Stromal cell of bone marrow (primary cell): ENCODE data around the gene ALKBH5.
A peak's percentile ranks its signal among the peaks of the same experiment; 100 is the strongest.

Experiments
- DNase-seq: peaks from one replicate; pipeline ENCODE4 v3.0.0-alpha.2; 2012; ENCODE audit warnings: low read depth

Gene ALKBH5

GRCh38 chr17:18158022-18158600 lies 25.5 kb upstream of the ALKBH5 start:
- DNase-seq: peak; percentile 61

DNA sequence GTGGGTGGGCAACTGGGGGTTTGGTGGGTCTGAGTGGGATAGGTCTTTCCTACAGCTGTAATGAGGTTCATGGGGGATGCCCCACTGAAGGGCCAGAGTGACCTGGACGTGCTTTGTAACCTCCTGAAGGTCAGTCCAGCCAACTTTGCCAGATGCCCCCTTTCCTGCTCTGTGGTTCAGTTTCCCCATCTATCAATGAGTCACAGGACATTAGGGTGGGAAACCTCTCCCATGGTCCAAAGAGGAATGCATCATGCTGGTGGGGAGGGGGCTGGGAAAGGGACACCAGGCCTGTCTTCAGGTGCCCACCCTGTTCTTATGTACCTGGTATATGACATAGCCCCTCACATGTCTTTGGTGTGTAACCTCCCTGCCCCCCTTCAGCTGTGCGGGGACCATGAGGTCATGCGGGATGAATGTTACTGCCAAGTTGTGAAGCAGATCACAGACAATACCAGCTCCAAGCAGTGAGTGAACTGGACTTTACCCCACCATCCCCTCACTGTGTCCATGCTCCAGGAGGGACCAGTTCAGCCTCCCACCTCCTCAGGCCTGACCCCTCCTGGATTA lies 24.0 kb upstream of the ALKBH5 start:
- DNase-seq: no peak

GRCh38 chr17:18160128-18160856 lies 23.3 kb upstream of the ALKBH5 start:
- no peak for DNase-seq

DNA sequence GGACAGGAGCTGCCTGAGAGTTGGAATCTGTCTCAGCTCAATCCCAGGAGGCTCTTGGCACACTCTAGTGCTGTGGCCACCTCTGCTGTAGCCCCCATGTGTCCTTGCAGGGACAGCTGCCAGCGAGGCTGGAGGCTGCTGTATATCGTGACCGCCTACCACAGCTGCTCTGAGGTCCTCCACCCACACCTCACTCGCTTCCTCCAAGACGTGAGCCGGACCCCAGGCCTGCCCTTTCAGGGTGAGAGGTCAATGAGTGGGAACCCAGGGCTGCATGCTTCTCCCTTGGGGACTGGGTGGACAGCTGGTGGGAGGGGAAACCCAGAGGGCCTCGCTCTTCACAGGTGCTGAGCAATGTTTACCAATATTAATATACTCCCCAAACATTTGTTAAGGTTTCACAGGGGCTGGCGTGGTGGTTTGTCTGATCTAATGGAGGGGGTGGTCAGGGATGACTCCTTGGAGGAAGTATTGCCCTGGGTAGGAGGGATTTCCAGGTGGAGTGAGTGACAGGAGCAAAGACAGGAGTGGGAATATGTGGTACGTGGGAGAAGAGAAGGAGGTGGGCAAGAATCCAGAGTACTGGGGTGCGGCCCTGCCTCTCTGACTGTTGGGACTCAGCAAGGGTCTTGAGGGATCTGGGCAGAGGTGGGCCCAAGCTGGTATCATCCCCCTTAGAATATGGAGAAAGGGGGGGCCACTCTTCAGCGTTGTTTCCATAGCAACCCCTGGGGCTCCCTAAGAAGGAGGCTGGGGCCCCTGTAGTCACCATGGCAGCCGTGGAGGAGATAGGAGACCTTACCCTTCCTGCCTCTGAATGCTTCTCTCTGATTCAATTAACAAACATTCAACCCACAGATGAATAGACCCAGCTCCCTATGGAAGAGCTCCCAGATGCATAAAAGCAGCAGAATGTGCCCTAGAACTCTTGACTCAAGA lies 22.2 kb upstream of the ALKBH5 start:
- DNase-seq: no peak

- no peak for DNase-seq
These were observed 20.1 kb upstream of the ALKBH5 start for GRCh38 chr17:18163547-18163946.

DNA sequence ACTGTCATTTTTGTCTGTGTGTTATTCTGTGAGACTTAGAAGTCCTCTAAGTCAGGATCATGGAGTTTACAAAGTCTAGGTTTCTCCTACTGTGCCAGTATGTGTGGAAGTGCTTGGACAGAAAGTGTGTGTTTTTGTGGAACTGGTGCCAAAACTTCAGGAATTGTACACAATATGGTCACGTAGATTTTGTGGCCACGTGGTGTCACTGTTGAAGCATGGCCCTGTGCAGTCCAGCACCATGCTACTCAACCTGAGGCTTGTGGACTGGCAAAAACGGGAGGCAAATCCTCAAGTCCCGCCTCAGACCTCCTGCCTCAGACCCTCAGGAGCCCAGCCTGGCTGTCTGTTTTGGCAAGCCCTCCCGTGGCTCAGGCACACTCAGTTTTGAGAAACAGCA lies 16.7 kb upstream of the ALKBH5 start:
- DNase-seq: no peak

DNA sequence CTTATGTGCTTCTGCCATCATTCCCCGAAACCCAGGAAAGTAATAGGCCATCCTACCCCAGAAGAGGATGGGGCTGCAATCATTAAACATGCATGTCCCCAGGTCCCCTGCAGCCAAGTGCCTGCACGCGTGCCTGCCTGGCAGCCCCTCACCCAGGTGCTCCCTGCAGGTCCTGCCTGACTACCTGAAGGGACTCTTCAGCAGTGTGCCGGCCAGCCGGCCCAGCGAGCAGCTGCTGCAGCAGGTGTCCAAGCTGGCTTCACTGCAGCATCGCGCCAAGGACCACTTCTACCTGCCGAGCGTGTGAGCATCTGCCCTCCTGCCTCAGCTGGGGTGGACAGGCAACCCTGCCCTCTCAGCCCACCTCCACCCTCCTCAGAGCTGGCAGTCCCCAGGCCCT lies 16.2 kb upstream of the ALKBH5 start:
- DNase-seq: no peak

- DNase-seq: no peak
These were observed 10.9 kb upstream of the ALKBH5 start for GRCh38 chr17:18172531-18173278.

DNA sequence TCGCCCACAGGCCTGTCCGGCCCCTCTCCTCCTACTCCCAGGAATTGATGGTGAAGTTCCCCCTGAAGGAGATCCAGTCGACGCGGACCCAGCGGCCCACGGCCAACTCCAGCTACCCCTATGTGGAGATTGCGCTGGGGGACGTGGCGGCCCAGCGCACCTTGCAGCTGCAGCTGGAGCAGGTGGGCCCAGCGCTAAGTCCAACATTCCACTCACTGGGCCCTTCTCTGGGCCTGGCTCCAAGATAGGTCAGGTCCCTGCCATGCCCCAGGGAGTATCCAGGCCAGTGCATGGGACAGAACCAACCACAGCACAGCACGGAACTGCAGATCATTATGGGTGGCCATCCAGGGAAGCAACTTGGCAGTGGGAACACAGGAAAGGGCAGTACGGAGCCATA lies 9.9 kb upstream of the ALKBH5 start:
- no peak for DNase-seq

DNA sequence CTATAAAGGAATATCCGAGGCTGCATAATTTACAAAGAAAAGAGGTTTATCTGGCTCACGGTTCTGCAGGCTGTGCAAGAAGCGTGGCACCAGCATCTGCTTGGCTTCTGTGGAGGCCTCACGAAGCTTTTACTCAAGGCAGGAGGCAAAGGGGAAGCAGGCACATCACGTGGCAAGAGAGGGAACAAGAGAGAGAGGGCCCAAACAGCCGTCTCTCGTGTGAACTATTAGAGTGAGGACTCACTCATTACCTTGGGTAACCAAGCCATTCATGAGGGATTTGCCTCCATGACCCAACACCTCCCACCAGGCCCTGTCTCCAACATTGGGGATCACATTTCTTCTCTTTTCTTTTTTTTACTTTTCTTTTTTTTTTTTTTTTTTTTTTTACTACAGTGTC lies 7.5 kb upstream of the ALKBH5 start:
- no peak for DNase-seq

GRCh38 chr17:18177133-18177532 lies 6.5 kb upstream of the ALKBH5 start:
- no peak for DNase-seq

- no peak for DNase-seq
These were observed 5.9 kb upstream of the ALKBH5 start for GRCh38 chr17:18177722-18178121.

GRCh38 chr17:18179196-18179595 lies 4.4 kb upstream of the ALKBH5 start:
- no peak for DNase-seq

GRCh38 chr17:18179804-18180203 lies 3.8 kb upstream of the ALKBH5 start:
- DNase-seq: no peak

DNA sequence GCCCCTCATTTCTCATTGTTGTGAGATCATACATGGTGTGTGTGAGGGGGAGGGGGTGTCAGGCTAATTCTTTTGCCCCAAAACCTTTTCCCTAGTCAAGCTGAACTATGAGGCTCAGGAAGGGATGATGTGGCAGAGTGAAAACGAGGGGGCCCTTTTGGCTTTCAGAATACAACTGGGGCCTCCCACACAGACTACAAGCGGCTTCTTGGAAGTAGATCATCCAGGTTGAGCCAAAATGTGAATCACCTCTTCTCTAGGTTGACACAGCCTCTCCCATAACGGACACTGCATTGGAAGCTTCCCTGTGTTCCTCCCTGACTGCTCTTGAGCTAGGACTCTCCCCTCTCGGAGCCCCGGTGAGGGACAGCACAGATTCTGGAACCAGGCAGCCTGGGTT lies 2.3 kb upstream of the ALKBH5 start:
- no peak for DNase-seq

DNA sequence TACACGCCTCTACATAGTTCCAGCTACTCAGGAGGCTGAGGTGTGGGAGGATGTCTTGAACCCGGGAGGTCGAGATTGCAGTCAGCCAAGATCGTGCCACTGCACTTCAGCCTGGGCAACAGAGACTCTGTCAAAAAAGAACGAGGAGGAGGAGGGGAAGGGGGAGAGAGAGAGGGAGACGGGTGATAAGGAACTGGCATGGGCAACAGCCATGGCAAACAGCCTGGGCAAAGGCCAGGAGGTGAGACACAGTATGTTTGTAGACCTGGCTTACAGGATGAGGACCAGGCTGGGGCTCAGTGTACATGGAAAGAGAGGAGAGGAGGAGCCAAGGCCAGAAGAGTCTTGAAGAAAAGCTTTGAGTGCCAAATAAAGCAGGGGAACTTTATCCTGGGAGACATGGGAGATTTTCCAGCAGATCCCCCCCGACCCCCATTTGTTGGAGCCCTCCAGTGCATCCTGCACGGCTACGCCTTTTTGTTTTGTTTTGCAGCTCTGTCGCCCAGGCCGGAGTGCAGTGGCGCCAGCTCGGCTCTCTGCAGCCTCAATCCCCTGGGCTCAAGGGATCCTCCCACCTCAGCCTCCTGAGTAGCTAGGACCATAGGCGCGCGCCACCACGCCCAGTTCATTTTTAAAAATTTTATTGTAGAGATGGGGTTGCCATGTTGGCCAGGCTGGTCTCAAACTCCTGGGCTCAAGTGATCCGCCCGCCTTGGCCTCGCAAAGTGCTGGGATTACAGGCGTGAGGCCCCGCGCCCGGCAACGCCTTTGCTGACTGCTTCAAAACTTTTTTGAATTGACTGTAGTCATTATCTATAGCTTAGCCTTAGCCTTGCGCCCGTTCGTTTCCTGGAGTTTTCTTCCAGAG lies 1.3 kb upstream of the ALKBH5 start:
- no peak for DNase-seq

GRCh38 chr17:18182978-18183333 lies 672 bp upstream of the ALKBH5 start:
- DNase-seq: peak; percentile 62

DNA sequence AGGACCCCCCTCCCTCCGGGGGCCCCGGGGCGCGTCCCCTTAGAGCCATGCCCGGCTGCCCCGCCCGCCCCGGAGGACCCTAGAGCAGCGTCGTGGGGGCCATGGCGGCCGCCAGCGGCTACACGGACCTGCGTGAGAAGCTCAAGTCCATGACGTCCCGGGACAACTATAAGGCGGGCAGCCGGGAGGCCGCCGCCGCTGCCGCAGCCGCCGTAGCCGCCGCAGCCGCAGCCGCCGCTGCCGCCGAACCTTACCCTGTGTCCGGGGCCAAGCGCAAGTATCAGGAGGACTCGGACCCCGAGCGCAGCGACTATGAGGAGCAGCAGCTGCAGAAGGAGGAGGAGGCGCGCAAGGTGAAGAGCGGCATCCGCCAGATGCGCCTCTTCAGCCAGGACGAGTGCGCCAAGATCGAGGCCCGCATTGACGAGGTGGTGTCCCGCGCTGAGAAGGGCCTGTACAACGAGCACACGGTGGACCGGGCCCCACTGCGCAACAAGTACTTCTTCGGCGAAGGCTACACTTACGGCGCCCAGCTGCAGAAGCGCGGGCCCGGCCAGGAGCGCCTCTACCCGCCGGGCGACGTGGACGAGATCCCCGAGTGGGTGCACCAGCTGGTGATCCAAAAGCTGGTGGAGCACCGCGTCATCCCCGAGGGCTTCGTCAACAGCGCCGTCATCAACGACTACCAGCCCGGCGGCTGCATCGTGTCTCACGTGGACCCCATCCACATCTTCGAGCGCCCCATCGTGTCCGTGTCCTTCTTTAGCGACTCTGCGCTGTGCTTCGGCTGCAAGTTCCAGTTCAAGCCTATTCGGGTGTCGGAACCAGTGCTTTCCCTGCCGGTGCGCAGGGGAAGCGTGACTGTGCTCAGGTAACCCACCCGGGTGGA lies 759 bp downstream of the ALKBH5 start:
- DNase-seq: no peak

GRCh38 chr17:18185391-18185790 lies 1.8 kb downstream of the ALKBH5 start:
- DNase-seq: no peak
